GM18907 (cell line): ENCODE data around the gene CCDC196.

Experiments
- ATAC-seq: cut with Tn5 transposase; IDR thresholded peaks from one replicate; pipeline ENCODE4 v1.9.1; 2021; ENCODE audit warnings: mild to moderate bottlenecking, moderate library complexity; ENCODE audit not compliant: unreplicated experiment

Gene CCDC196

DNA sequence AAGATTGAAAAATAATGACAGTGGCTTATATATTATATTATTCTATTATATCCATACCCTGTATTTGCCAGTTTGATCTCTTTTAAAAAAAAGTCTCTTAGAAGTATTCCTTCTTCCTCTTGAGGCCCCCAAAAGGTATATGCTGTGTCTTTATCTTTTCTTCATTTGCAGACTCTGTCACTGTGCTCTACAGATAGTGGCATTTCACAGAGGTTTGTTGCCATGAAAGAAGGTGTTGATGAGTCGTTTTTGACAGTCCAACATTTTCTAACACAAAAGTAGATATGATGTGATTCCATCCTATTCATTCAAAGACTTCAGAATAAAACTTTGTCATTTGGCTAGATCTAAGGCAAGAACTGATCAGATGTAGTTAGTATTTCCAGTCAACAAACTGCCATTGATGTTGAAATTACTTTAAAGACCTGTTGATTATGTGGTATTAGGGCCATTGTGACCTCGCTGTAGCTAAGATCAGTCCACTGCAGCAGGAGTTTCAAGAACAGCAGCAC is at the start of gene CCDC196:
Gene CCDC196, plus strand, starts transcription at position 462 of the 512 bp plus-strand sequence. CDS start 132 bp downstream, outside the sequence.
- ATAC-seq, result no peak

DNA sequence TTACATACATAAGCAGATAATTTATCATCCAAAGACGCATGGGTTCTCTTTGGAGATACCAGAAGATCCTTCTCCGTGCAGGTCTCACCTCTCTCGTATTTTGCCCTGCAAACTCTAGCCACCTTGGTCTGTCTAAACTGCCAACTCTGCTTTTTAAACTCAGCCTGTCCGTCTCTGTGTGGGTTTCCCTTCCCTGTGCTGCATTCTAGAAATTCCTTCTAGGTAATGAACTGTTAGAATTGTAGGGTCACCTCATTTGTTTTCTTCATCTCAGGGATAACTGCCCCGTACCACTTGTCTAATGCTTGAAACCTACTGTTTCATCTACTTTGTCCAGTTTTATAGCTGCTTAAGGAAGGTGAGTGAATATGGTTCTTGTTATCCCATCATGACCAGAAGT is 45.4 kb upstream of the CCDC196 start:
- ATAC-seq, result no peak

DNA sequence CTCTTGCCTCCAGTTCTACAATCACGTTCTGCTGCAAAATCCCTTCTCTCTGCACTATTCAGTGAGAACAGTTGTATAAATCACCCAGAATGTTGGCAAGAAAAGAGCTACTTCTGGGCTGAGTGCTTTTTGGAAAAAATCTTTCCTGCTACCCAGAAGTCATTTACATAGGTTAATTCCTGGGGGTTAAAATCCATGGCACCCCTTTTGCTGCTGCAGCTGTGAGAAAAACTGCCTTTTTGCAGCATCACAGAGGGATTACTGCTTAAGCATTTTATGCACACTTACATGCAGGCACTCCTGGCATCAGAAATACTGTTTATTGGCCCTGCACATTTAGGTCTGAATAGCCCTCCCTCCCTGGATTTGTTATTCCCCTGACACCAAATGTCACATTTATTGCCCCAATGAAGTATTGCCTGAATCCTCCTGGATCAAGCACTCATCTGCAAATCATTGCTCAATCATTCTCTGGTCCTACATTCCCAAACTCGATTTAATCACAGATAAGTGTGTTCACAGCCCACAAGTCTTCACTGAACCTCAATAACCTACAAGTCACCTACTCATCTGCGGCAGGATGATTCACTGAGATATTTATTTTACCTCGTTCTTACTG is 43.1 kb upstream of the CCDC196 start:
- no peak for ATAC-seq

GRCh38 chr14:66443785-66444184 is 42.4 kb upstream of the CCDC196 start:
- no peak for ATAC-seq

GRCh38 chr14:66444271-66444927 is 41.8 kb upstream of the CCDC196 start:
- no peak for ATAC-seq

GRCh38 chr14:66445936-66446335 is 40.2 kb upstream of the CCDC196 start:
- ATAC-seq, result no peak

- no peak for ATAC-seq
Measured at GRCh38 chr14:66453469-66453868, 32.7 kb upstream of the CCDC196 start.

DNA sequence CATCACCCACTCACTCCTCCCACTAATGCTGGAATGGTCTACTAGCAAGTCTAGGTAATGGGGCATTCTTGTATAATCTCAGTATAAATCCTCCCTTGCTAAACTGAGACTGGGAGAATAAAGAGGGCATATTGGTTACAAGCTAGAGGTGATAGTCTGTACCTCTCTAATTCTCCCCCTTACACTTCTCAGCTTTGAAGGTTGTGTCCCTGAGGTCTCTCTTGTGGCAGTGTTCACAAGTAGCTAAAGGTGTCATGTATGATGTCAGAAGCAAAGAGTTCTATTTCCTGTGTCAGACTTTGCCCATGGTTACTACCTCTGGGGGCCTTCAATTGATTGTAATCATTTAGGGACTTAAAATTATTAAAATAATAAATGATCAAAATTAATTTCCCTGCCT is 26.6 kb upstream of the CCDC196 start:
- no peak for ATAC-seq

- no peak for ATAC-seq
Measured at GRCh38 chr14:66464261-66464660, 21.9 kb upstream of the CCDC196 start.

DNA sequence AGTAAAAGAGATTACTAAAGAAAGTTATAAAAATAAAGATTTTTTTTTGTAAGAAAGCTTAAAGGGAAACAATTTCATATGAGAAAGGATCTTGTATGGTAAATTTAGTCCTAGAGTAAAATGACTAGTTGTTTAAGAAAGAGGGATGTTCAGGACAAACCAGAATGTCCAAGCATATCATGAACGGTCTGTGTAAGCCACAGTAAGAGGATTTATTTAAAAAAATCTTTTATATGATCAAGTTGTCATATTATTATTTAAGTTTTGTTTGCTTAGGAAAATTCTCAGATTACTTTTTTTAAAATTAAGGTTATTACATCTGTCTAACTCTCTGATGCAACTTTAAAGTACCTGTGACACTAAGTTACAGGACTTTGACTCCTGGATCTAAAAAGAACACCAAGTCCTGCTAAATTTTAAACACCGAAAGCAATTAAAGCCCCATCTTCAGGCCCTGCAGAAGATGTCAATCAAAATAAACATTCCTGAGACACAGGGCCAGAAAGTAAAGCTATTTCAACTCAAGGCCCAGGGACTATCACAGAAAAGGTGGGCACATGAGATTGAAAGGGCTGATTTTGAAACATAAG is 17.3 kb upstream of the CCDC196 start:
- no peak for ATAC-seq

- no peak for ATAC-seq
Measured at GRCh38 chr14:66471584-66471983, 14.6 kb upstream of the CCDC196 start.

- ATAC-seq, result no peak
Measured at GRCh38 chr14:66472251-66472650, 13.9 kb upstream of the CCDC196 start.

- ATAC-seq, result no peak
Measured at GRCh38 chr14:66473223-66473622, 12.9 kb upstream of the CCDC196 start.

- no peak for ATAC-seq
Measured at GRCh38 chr14:66476964-66477363, 9.2 kb upstream of the CCDC196 start.

GRCh38 chr14:66477567-66477966 is 8.6 kb upstream of the CCDC196 start:
- no peak for ATAC-seq

DNA sequence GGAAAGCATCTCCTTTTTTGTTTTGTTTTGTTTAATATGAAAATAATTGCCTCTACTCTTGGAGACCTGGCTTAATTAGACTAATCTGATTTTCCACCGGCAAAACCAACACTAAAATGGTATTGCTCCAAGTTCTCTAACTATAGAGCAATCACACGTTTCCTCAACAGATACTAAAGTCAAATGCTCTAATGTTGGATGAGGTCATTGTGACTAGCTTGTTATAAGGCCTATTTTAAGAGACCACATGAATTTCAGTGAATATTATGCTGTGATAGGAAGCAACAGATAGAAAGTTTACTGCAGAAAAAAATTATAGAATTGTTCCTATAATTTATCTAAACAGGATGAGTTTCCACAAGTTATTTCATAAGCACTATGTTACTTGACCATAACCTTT is 3.3 kb upstream of the CCDC196 start:
- no peak for ATAC-seq

- ATAC-seq, result no peak
Measured at GRCh38 chr14:66483322-66483721, 2.8 kb upstream of the CCDC196 start.

- ATAC-seq, result no peak
Measured at GRCh38 chr14:66485029-66485428, 1.1 kb upstream of the CCDC196 start.

GRCh38 chr14:66487164-66487563 is 993 bp downstream of the CCDC196 start:
- no peak for ATAC-seq

DNA sequence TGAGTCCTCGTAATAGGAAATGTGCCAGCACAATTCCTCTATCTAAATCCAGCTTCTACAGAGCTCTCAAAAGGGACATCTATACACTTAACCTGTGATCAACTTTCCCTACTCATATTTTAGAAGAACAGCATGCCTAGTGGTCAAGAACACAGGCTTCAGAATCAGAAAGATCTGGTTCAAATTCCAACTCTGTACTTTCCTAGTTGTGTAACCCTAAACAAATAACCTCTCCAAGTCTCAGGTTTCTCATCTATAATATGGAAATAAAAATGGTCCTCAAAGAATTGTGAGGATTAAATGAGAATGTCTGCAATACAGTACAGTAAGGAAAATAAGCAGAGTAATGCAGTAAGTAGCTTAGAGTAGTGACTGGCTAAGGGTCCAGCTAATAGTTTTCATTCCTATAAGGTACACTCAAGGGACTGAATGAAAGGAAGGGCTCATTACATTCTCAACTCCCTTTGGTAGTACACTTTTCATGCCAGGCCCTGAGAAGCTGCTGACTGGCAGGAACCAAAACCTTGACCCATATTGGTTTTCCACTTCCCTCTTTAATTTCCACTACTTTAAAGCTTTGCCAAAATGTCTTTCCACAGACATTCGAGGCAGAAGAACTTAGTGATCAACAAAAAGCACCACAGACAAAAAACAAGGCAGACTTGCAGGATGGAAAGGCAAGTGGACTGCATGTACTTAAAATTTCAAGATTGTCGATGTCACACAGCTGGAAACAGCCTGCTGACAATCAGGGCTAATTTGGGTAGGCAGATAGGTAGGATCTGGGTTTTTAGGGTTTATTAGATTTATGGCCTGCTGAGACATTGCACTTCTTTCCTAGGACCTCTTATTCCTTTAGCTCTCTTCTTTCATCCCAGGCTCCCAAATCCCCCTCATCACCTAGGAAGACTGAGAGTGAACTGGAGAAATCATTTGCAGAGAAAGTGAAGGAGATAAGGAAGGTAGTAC is 4.3 kb downstream of the CCDC196 start:
- ATAC-seq, result no peak

GRCh38 chr14:66493750-66494149 is 7.6 kb downstream of the CCDC196 start:
- ATAC-seq, result no peak
